Neuronal stem cell (in vitro differentiated cells): Measurements from ENCODE around the gene KCNA10.

ENCODE experiments used
- DNase-seq: peaks from one replicate; pipeline ENCODE4 v3.0.0-alpha.2; 2013; ENCODE audit warnings: low spot score
- H2AFZ ChIP-seq: one replicate; pipeline ENCODE4 v1.6.1; 2013; ENCODE audit warnings: mild to moderate bottlenecking, low read length, inconsistent platforms
- H2AK5ac ChIP-seq: 2 replicates; pipeline ENCODE4 v1.6.1; 2013; ENCODE audit warnings: low read depth, mild to moderate bottlenecking, inconsistent platforms, low read length, moderate library complexity, mixed read lengths
- H2BK120ac ChIP-seq: 2 replicates; pipeline ENCODE4 v1.6.1; 2013; ENCODE audit warnings: low read depth, mild to moderate bottlenecking, inconsistent platforms, low read length, moderate library complexity, mixed read lengths
- H2BK12ac ChIP-seq: one replicate; pipeline ENCODE4 v1.6.1; 2013; ENCODE audit warnings: low read length, inconsistent platforms
- H2BK15ac ChIP-seq: 2 replicates; pipeline ENCODE4 v1.6.1; 2013; ENCODE audit warnings: mild to moderate bottlenecking, low read length, inconsistent platforms, mixed read lengths
- H2BK5ac ChIP-seq: one replicate; pipeline ENCODE4 v1.6.1; 2013; ENCODE audit warnings: inconsistent platforms, mild to moderate bottlenecking, low read length, moderate library complexity
- H3K14ac ChIP-seq: one replicate; pipeline ENCODE4 v1.6.1; 2013; ENCODE audit warnings: low read length, inconsistent platforms
- H3K18ac ChIP-seq: 2 replicates; pipeline ENCODE4 v1.6.1; 2013; ENCODE audit warnings: low read length, inconsistent platforms
- H3K23ac ChIP-seq: 2 replicates; pipeline ENCODE4 v1.6.1; 2013; ENCODE audit warnings: low read depth, mild to moderate bottlenecking, mixed read lengths, low read length, inconsistent platforms; ENCODE audit not compliant: poor library complexity
- H3K27ac ChIP-seq: replicated peaks from 3 replicates; pipeline ENCODE4 v1.5.1; 2013; ENCODE audit warnings: low read length, inconsistent platforms
- H3K27me3 ChIP-seq, 3 experiments: 2 replicates each; pipeline ENCODE4 v1.6.1; 2013; ENCODE audit warnings: low read length in 3 of 3, mild to moderate bottlenecking in 2 of 3, inconsistent platforms in 1 of 3, low read depth in 1 of 3, mixed read lengths in 1 of 3, moderate library complexity in 1 of 3; ENCODE audit not compliant: control insufficient read depth in 3 of 3, insufficient read depth in 3 of 3
- H3K36me3 ChIP-seq, 2 donors: replicated peaks in 1 of 2; 2 replicates each; pipeline ENCODE4 v1.6.1; 2013; ENCODE audit warnings: low read length in 2 of 2; ENCODE audit not compliant: control insufficient read depth in 2 of 2, insufficient read depth in 2 of 2
- H3K4ac ChIP-seq: 2 replicates; pipeline ENCODE4 v1.6.1; 2013; ENCODE audit warnings: inconsistent platforms, mild to moderate bottlenecking, low read length, moderate library complexity
- H3K4me1 ChIP-seq, 2 donors: 1 replicate in 1 of 2; 2 replicates in 1 of 2; pipeline ENCODE4 v1.6.1; 2013; ENCODE audit warnings: low read length in 2 of 2, low read depth in 1 of 2; ENCODE audit not compliant: control insufficient read depth in 2 of 2, insufficient read depth in 1 of 2
- H3K4me2 ChIP-seq: one replicate; pipeline ENCODE4 v1.6.1; 2013; ENCODE audit warnings: mild to moderate bottlenecking, low read length, inconsistent platforms; ENCODE audit not compliant: insufficient read depth, poor library complexity, severe bottlenecking
- H3K4me3 ChIP-seq, 2 donors: 2 replicates each; pipeline ENCODE4 v1.5.1; 2013; ENCODE audit warnings: low read length in 2 of 2, mild to moderate bottlenecking in 2 of 2, inconsistent platforms in 1 of 2, moderate library complexity in 1 of 2
- H3K79me1 ChIP-seq: one replicate; pipeline ENCODE4 v1.6.1; 2013; ENCODE audit warnings: low read depth, mild to moderate bottlenecking, inconsistent platforms, low read length, moderate library complexity
- H3K9ac ChIP-seq: one replicate; pipeline ENCODE4 v1.6.1; 2013; ENCODE audit warnings: mild to moderate bottlenecking, low read depth, low read length, inconsistent platforms; ENCODE audit not compliant: poor library complexity
- H3K9me3 ChIP-seq, 2 donors: replicated peaks in 1 of 2; 2 replicates each; pipeline versions ENCODE3 to v1.6.1; 2013; ENCODE audit warnings: low read length in 2 of 2, mild to moderate bottlenecking in 2 of 2, inconsistent platforms in 1 of 2, low read depth in 1 of 2, mixed read lengths in 1 of 2, moderate library complexity in 1 of 2; ENCODE audit not compliant: control insufficient read depth in 2 of 2, insufficient read depth in 1 of 2
- H4K8ac ChIP-seq: one replicate; pipeline ENCODE4 v1.6.1; 2013; ENCODE audit warnings: low read depth, mild to moderate bottlenecking, inconsistent platforms, low read length, moderate library complexity
- H4K91ac ChIP-seq: one replicate; pipeline ENCODE4 v1.6.1; 2013; ENCODE audit warnings: low read length, low read depth, mild to moderate bottlenecking, inconsistent platforms; ENCODE audit not compliant: poor library complexity
- WGBS, 2 donors: extraction: QIAGEN DNeasy Blood & Tissue Kit; methylation state at CpG; one replicate each; pipeline ENCODE4 v1.1.7; 2013; ENCODE audit warnings: missing lambda C conversion rate in 2 of 2, mixed read lengths in 1 of 2; ENCODE audit not compliant: insufficient read length in 2 of 2, insufficient replicate concordance in 1 of 2; ENCODE audit errors: extremely low coverage in 2 of 2; 5-methylcytosine and 5-hydroxymethylcytosine counted together

Gene KCNA10

GRCh38 chr1:110472546-110472945, 46.4 kb downstream of the KCNA10 start:
- WGBS, 2 donors = no CpG with 5 or more reads among the region's 10 CpGs
- no peak for DNase-seq
- H3K27ac ChIP-seq = no peak overlapping the region
- H3K36me3 ChIP-seq = no peaks in the 10 kb centered on the region
- no peak overlapping the region for H3K9ac ChIP-seq
- no peak overlapping the region for H3K4me3 ChIP-seq
- no peaks in the 10 kb centered on the region for H3K9me3 ChIP-seq
- no peak overlapping the region for H3K4me2 ChIP-seq
- H2AFZ ChIP-seq = no peak overlapping the region
- no peak overlapping the region for H4K8ac ChIP-seq
- no peak overlapping the region for H2BK12ac ChIP-seq
- no peak overlapping the region for H2BK120ac ChIP-seq
- H3K14ac ChIP-seq = no peak overlapping the region
- no peak overlapping the region for H2BK5ac ChIP-seq
- no peak overlapping the region for H2AK5ac ChIP-seq
- H3K79me1 ChIP-seq = no peaks in the 10 kb centered on the region
- H3K23ac ChIP-seq = no peak overlapping the region
- peaks cover 0 to 3% of the 10 kb centered on the region in 2 donors for H3K4me1 ChIP-seq
- H2BK15ac ChIP-seq = no peak overlapping the region
- no peaks in the 10 kb centered on the region for H3K27me3 ChIP-seq
- peak overlapping the region; percentile 24 for H3K18ac ChIP-seq
- no peak overlapping the region for H3K4ac ChIP-seq
- no peak overlapping the region for H4K91ac ChIP-seq

- Histone ChIP-seq H3K4me3 (no peak overlapping the region), H2AFZ (no peak overlapping the region), H3K18ac (no peak overlapping the region), H3K27ac (no peak overlapping the region), H3K4ac (no peak overlapping the region), H3K9ac (no peak overlapping the region), H3K23ac (no peak overlapping the region), H3K9me3 (no peaks in the 10 kb centered on the region), H3K4me2 (no peak overlapping the region), H4K8ac (no peak overlapping the region), H2AK5ac (no peak overlapping the region), H3K4me1 (no peaks in the 10 kb centered on the region), H4K91ac (no peak overlapping the region), H3K79me1 (no peaks in the 10 kb centered on the region), H3K27me3 (peaks cover 0 to 5% (median 0%) of the 10 kb centered on the region in 3 experiments), H2BK5ac (no peak overlapping the region), H3K14ac (no peak overlapping the region), H2BK120ac (no peak overlapping the region), H2BK15ac (no peak overlapping the region), H2BK12ac (no peak overlapping the region), H3K36me3 (no peaks in the 10 kb centered on the region)
- DNase-seq = no peak
- WGBS, 2 donors = no CpG with 5 or more reads among the region's 3 CpGs
These were observed 47.8 kb downstream of the KCNA10 start for GRCh38 chr1:110471131-110471530.
